Endodermal cell (in vitro differentiated cells): ENCODE results near the gene ZC3H12C. TPM values are rescaled to one million over a fixed set of nuclear protein-coding genes. Genes with fewer than 3 reads are reported as not detected.

Experiments used
- DNase-seq: peaks from one replicate; pipeline ENCODE4 v3.0.0-alpha.2; 2017
- H3K27ac ChIP-seq: 2 replicates; pipeline ENCODE4 v1.5.1; 2013; ENCODE audit warnings: mild to moderate bottlenecking, low read depth, low read length, moderate library complexity
- H3K27me3 ChIP-seq: 2 replicates; pipeline ENCODE4 v1.6.1; 2013; ENCODE audit warnings: mild to moderate bottlenecking, low read length, moderate library complexity; ENCODE audit not compliant: insufficient read depth, control insufficient read depth, poor library complexity, severe bottlenecking
- H3K36me3 ChIP-seq: 2 replicates; pipeline ENCODE4 v1.7.0; 2013; ENCODE audit warnings: mild to moderate bottlenecking, low read length, moderate library complexity; ENCODE audit not compliant: control insufficient read depth, insufficient read depth
- H3K4me1 ChIP-seq: one replicate; pipeline ENCODE4 v1.7.0; 2013; ENCODE audit warnings: low read length; ENCODE audit not compliant: control insufficient read depth, insufficient read depth
- H3K4me3 ChIP-seq: 2 replicates; pipeline ENCODE4 v1.5.1; 2013; ENCODE audit warnings: mild to moderate bottlenecking, low read length, moderate library complexity
- H3K9ac ChIP-seq: 2 replicates; pipeline ENCODE4 v1.6.1; 2013; ENCODE audit warnings: mild to moderate bottlenecking, low read length, moderate library complexity; ENCODE audit not compliant: poor library complexity, severe bottlenecking; ENCODE audit errors: extremely low read depth
- H3K9me3 ChIP-seq: 2 replicates; pipeline ENCODE4 v1.6.1; 2013; ENCODE audit warnings: mild to moderate bottlenecking, low read length, moderate library complexity; ENCODE audit not compliant: control insufficient read depth
- H3K27ac Mint-ChIP-seq: 2 replicates; pipeline ENCODE4 v1.8.0; 2020; ENCODE audit warnings: mixed read lengths
- H3K27me3 Mint-ChIP-seq: 2 replicates; pipeline ENCODE4 v1.8.0; 2021; ENCODE audit warnings: mild to moderate bottlenecking, mixed read lengths; ENCODE audit not compliant: insufficient read depth
- H3K36me3 Mint-ChIP-seq: 2 replicates; pipeline ENCODE4 v1.8.0; 2020; ENCODE audit warnings: low read depth, mixed read lengths
- H3K4me1 Mint-ChIP-seq: 2 replicates; pipeline ENCODE4 v1.8.0; 2020; ENCODE audit warnings: mixed read lengths
- H3K4me3 Mint-ChIP-seq: 2 replicates; pipeline ENCODE4 v1.8.0; 2020; ENCODE audit warnings: mild to moderate bottlenecking, moderate library complexity, mixed read lengths
- H3K9me3 Mint-ChIP-seq: 2 replicates; pipeline ENCODE4 v1.8.0; 2020; ENCODE audit warnings: mild to moderate bottlenecking, mixed read lengths
- WGBS, 2 experiments: methylation state at CpG; one replicate each; pipeline versions ENCODE4 v1.1.5 to v1.1.7; 2013; ENCODE audit warnings: missing lambda C conversion rate in 2 of 2, mixed read lengths in 1 of 2; ENCODE audit not compliant: insufficient coverage in 1 of 2, insufficient read length in 1 of 2; 5-methylcytosine and 5-hydroxymethylcytosine counted together
- total RNA-seq, 2 donors: library from RNA; stranded (reverse); fragmentation: NEBNext Ultra II Directional in 1 of 2; extraction: Animal tissue kit (Norgen Biotek cat#: 25700) in 1 of 2; gene quantifications; 2 replicates in 1 of 2; 3 replicates in 1 of 2; pipeline ENCODE4 v1.2.1, GENCODE V29; 2021
- TF ChIP-seq, protein P1 (sequence below): fragments of 200-600 bp; sonication (generic); conservative IDR thresholded peaks from 2 replicates; pipeline ENCODE4 v1.5.0; 2021; ENCODE audit warnings: antibody characterized with exemption, mild to moderate bottlenecking

Gene ZC3H12C
- total RNA-seq, 2 donors from 2014 or later = 4.1 to 5.6 TPM

DNA sequence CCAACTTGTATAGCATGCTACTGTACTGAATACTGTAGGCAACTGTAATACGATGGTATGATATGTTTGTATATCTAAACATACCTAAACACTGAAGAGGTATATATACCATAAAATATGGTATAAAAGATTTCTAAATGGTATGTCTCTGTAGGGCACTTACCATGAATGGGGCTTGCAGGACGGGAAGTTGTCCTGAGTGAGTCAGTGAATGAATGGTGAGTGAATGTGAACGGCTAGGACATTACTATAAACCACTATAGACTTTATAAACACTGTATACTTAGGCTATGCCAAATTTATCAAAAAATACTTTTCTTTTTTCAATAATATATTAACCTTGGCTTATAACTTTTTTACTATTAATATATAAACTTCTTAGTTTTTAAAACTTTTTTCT is 66.8 kb downstream of the ZC3H12C start:
- no peak overlapping the region for H3K4me3 ChIP-seq
- WGBS, 2 experiments = 100% methylated on average over 1 of the region's 3 CpGs; no CpG with 5 or more reads in 1 of the 2 experiments
- no peaks in the 10 kb centered on the region for H3K27me3 Mint-ChIP-seq
- DNase-seq = no peak
- no peak overlapping the region for H3K27ac Mint-ChIP-seq
- TF ChIP-seq, protein P1, sequence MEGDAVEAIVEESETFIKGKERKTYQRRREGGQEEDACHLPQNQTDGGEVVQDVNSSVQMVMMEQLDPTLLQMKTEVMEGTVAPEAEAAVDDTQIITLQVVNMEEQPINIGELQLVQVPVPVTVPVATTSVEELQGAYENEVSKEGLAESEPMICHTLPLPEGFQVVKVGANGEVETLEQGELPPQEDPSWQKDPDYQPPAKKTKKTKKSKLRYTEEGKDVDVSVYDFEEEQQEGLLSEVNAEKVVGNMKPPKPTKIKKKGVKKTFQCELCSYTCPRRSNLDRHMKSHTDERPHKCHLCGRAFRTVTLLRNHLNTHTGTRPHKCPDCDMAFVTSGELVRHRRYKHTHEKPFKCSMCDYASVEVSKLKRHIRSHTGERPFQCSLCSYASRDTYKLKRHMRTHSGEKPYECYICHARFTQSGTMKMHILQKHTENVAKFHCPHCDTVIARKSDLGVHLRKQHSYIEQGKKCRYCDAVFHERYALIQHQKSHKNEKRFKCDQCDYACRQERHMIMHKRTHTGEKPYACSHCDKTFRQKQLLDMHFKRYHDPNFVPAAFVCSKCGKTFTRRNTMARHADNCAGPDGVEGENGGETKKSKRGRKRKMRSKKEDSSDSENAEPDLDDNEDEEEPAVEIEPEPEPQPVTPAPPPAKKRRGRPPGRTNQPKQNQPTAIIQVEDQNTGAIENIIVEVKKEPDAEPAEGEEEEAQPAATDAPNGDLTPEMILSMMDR = no peak
- no peaks in the 10 kb centered on the region for H3K4me1 ChIP-seq
- H3K9me3 Mint-ChIP-seq = no peaks in the 10 kb centered on the region
- H3K9ac ChIP-seq = no peak overlapping the region
- H3K4me1 Mint-ChIP-seq = peaks cover 4% of the 10 kb centered on the region
- H3K36me3 ChIP-seq = peaks cover 26% of the 10 kb centered on the region
- no peaks in the 10 kb centered on the region for H3K27me3 ChIP-seq
- H3K27ac ChIP-seq = no peak overlapping the region
- peaks cover 11% of the 10 kb centered on the region for H3K36me3 Mint-ChIP-seq
- H3K9me3 ChIP-seq = no peaks in the 10 kb centered on the region
- H3K4me3 Mint-ChIP-seq = no peak overlapping the region

DNA sequence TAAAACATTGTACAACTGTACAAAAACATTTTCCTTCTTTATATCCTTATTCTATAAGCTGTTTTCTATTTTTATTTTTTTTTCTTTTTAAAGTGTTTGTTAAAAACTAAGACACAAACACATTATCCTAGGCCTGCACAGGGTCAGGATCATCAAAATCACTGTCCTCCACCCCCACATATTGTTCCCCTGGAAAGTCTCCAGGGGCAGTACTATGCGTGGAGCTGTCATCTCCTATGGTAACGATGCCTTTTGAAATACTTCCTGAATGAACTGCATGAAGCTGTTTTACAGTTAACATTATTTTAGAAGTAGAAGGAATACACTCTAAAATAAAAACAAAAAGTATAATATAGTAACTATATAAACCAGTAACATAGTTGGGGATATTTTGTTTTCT is 67.2 kb downstream of the ZC3H12C start:
- H3K27me3 Mint-ChIP-seq = no peaks in the 10 kb centered on the region
- no peaks in the 10 kb centered on the region for H3K9me3 Mint-ChIP-seq
- H3K4me3 ChIP-seq = no peak overlapping the region
- H3K27ac ChIP-seq = no peak overlapping the region
- no peak overlapping the region for H3K4me3 Mint-ChIP-seq
- TF ChIP-seq, protein P1 = no peak
- peaks cover 26% of the 10 kb centered on the region for H3K36me3 ChIP-seq
- H3K4me1 ChIP-seq = no peaks in the 10 kb centered on the region
- DNase-seq = no peak
- H3K27ac Mint-ChIP-seq = no peak overlapping the region
- 100% methylated on average over 2 of the region's 2 CpGs; no CpG with 5 or more reads in 1 of the 2 experiments for WGBS, 2 experiments
- peaks cover 16% of the 10 kb centered on the region for H3K36me3 Mint-ChIP-seq
- H3K4me1 Mint-ChIP-seq = peaks cover 4% of the 10 kb centered on the region
- H3K9ac ChIP-seq = no peak overlapping the region
- H3K27me3 ChIP-seq = no peaks in the 10 kb centered on the region
- no peaks in the 10 kb centered on the region for H3K9me3 ChIP-seq

DNA sequence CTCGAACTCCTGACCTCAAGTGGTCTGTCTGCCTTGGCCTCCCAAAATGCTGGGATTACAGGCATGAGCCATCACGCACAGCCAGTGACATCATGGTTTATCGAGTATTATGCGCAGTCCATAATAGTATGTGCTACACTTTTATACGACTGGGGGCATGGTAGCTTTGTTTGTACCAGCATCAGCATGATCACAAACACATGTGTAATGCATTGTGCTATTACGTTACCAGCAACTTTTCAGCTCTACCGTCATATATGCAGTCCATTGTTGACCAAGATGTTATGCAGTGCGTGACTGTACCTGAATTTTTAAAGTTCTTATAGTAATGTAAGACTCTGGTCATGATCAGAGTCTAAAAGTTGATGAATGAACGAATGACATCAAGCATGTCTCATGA is 67.9 kb downstream of the ZC3H12C start:
- peaks cover 18% of the 10 kb centered on the region for H3K36me3 Mint-ChIP-seq
- Histone ChIP-seq H3K9ac (no peak overlapping the region), H3K27me3 (no peaks in the 10 kb centered on the region), H3K4me1 (no peaks in the 10 kb centered on the region), H3K36me3 (peaks cover 26% of the 10 kb centered on the region), H3K4me3 (no peak overlapping the region), H3K27ac (no peak overlapping the region), H3K9me3 (no peaks in the 10 kb centered on the region)
- H3K27me3 Mint-ChIP-seq = no peaks in the 10 kb centered on the region
- TF ChIP-seq, protein P1 = no peak
- peaks cover 4% of the 10 kb centered on the region for H3K4me1 Mint-ChIP-seq
- 93 to 96% methylated on average over 8 of the region's 9 CpGs for WGBS, 2 experiments
- H3K9me3 Mint-ChIP-seq = no peaks in the 10 kb centered on the region
- no peak overlapping the region for H3K27ac Mint-ChIP-seq
- H3K4me3 Mint-ChIP-seq = no peak overlapping the region
- DNase-seq = no peak
